ENCODE data around the gene CAGE1. TPM values are rescaled to one million over a fixed set of nuclear protein-coding genes. Genes with fewer than 3 reads are reported as not detected.

Gene CAGE1
- total RNA-seq, 2 donors from 2014 or later: 0.09 to 1.2 TPM

- Histone ChIP-seq H3K4me1 (replicated peaks) (no peaks in the 10 kb centered on the region), H3K27ac (no peak overlapping the region), H3K4me3 (no peak overlapping the region), H3K36me3 (no peaks in the 10 kb centered on the region), H3K27me3 (replicated peaks; ENCODE audit: insufficient read depth) (no peaks in the 10 kb centered on the region), H3K9me3 (no peaks in the 10 kb centered on the region)
- intact Hi-C loops (cut with DNase I): no loop called here
- WGBS: 59% methylated on average over 2 of the region's 2 CpGs
- no peak for TF ChIP-seq POLR2AphosphoS5 (IDR thresholded peaks at IDR 0.05)
- TF ChIP-seq CTCF (IDR thresholded peaks at IDR 0.05): no peak
- no peak for TF ChIP-seq POLR2A (IDR thresholded peaks at IDR 0.05)
- no peak for DNase-seq (ENCODE audit: low spot score)
Observed at GRCh38 chr6:7283676-7284075, 105.9 kb downstream of the CAGE1 start.

- WGBS: 87% methylated on average over 10 of the region's 10 CpGs
- DNase-seq (ENCODE audit: low spot score): no peak
- Histone ChIP-seq H3K9me3 (no peaks in the 10 kb centered on the region), H3K36me3 (no peaks in the 10 kb centered on the region), H3K27ac (no peak overlapping the region), H3K4me1 (replicated peaks) (no peaks in the 10 kb centered on the region), H3K27me3 (replicated peaks; ENCODE audit: insufficient read depth) (no peaks in the 10 kb centered on the region), H3K4me3 (no peak overlapping the region)
- TF ChIP-seq POLR2AphosphoS5 (IDR thresholded peaks at IDR 0.05) (no peak), CTCF (IDR thresholded peaks at IDR 0.05) (no peak), POLR2A (IDR thresholded peaks at IDR 0.05) (no peak)
- intact Hi-C loops (cut with DNase I): no loop called here
Observed at GRCh38 chr6:7282097-7282906, 107.2 kb downstream of the CAGE1 start.

Other genes starting within 250 kb of the CAGE1 start
- gene SSR1, start 76.5 kb downstream of the CAGE1 start, total RNA-seq: 10 to 100 TPM; 34.3 to 89.5 TPM
- 10 to 100 TPM; 17.5 to 25.8 TPM for gene RIOK1, start 66 bp upstream of the CAGE1 start, total RNA-seq
- gene DSP, start 151.9 kb upstream of the CAGE1 start, total RNA-seq: 100 to 1,000 TPM in 1 of 2 donors, 10 to 100 TPM in 1; 60.6 to 211 TPM
- 10 to 100 TPM; 13.1 to 19.9 TPM for gene SNRNP48, start 200.5 kb upstream of the CAGE1 start, total RNA-seq